ENCODE results near the gene FAIM. TPM values are rescaled to one million over a fixed set of nuclear protein-coding genes. Genes with fewer than 3 reads are reported as not detected.

Gene FAIM
- total and polyA plus RNA-seq, 2 of the 8 experiments (the other 6 are each of a cell fraction or from before 2014, with no cell fraction given) = 1.2 to 7.1 TPM

DNA sequence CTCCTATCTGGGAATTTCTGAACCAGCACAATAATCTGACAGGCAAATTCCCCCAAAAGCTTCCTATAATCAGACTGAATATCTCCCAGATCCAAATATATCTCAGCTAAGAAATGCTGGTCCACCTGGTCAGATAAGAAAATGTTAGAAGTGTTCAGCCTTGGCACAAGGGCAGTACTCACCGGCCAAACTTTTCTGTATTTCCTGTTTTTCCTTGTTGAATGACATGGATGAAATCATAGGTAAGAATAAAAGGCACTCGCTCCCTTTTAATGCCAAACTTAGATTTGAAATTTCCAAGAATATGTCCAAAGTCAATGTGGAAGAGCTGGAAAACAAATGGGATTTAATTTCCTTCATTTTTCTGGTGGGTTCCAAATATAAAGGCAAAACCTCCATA, 48.9 kb downstream of the FAIM start:
- Histone ChIP-seq H2BK12ac (ENCODE audit: low read depth, low read length) (no peak overlapping the region), H3K27ac (ENCODE audit: low read depth, low read length) (no peak overlapping the region), H3K79me2 (ENCODE audit: control insufficient read depth in 1 of 2, insufficient read depth in 2 of 2, low read length in 2 of 2) (no peaks in the 10 kb centered on the region), H3K9me3 (ENCODE audit: insufficient read depth in 2 of 2, low read depth in 1 of 2, low read length in 1 of 2) (no peaks in the 10 kb centered on the region), H2BK5ac (ENCODE audit: low read depth, low read length) (no peak overlapping the region), H4K8ac (ENCODE audit: extremely low read depth, insufficient read depth, low read length) (no peak overlapping the region), H3K4ac (replicated peaks; ENCODE audit: insufficient read length, low read depth, low read length) (no peak overlapping the region), H3K18ac (ENCODE audit: extremely low read depth, low read length) (no peak overlapping the region), H4K20me1 (replicated peaks in 1 of 2; ENCODE audit: control insufficient read depth in 1 of 2, insufficient read depth in 2 of 2, low read length in 2 of 2) (no peaks in the 10 kb centered on the region), H4K91ac (replicated peaks; ENCODE audit: insufficient read length, low read length) (no peak overlapping the region), H3K56ac (replicated peaks; ENCODE audit: insufficient read length, low read depth, low read length) (no peak overlapping the region), H3K27me3 (replicated peaks in 1 of 4; ENCODE audit: control insufficient read depth in 3 of 4, extremely low read depth in 1 of 4, insufficient read depth in 3 of 4, low read length in 3 of 4) (no peaks in the 10 kb centered on the region), H3K4me2 (ENCODE audit: insufficient read depth in 1 of 2, low read depth in 2 of 2, low read length in 2 of 2) (no peak overlapping the region), H4K5ac (ENCODE audit: insufficient read length, low read depth, low read length) (no peak overlapping the region), H3K4me3 (ENCODE audit: extremely low read depth in 1 of 4, insufficient read depth in 2 of 4, low read depth in 3 of 4, low read length in 4 of 4) (no peak overlapping the region), H2BK20ac (ENCODE audit: low read length) (no peak overlapping the region), H3K4me1 (replicated peaks in 1 of 4; ENCODE audit: control insufficient read depth in 3 of 4, insufficient read depth in 4 of 4, low read length in 3 of 4) (no peaks in the 10 kb centered on the region), H3K36me3 (ENCODE audit: control insufficient read depth in 2 of 4, insufficient read depth in 4 of 4, low read length in 3 of 4) (peaks cover 0 to 27% (median 6%) of the 10 kb centered on the region in 4 experiments; a peak in 7 of 8 replicates), H3K79me1 (ENCODE audit: low read depth, low read length) (no peaks in the 10 kb centered on the region), H3K14ac (ENCODE audit: insufficient read length) (no peak overlapping the region), H2BK120ac (replicated peaks; ENCODE audit: low read depth, low read length) (no peak overlapping the region), H2AK5ac (ENCODE audit: low read depth, low read length) (no peak overlapping the region), H2BK15ac (ENCODE audit: low read length) (no peak overlapping the region), H3K23ac (ENCODE audit: insufficient read length) (no peak overlapping the region), H2AFZ (ENCODE audit: low read length) (no peak overlapping the region), H3K9ac (replicated peaks in 1 of 4; ENCODE audit: extremely low read depth in 1 of 4, low read depth in 3 of 4, low read length in 3 of 4) (no peak overlapping the region), H3K23me2 (ENCODE audit: low read depth, low read length) (no peaks in the 10 kb centered on the region)
- WGBS, 2 experiments (ENCODE audit: extremely low coverage in 1 of 2, insufficient coverage in 1 of 2, insufficient read length in 1 of 2, insufficient replicate concordance in 2 of 2, low coverage in 1 of 2, low lambda C conversion rate in 2 of 2, missing lambda C conversion rate in 1 of 2) = 90% methylated on average over 2 of the region's 2 CpGs; no CpG with 5 or more reads in 1 of the 2 experiments
- ChIA-PET POLR2A (ENCODE audit: partially characterized antibody) (no interaction called here), CTCF (ENCODE audit: partially characterized antibody) (interaction anchor here (1.0 to 1.3 kb wide), 2 partner anchors 16 to 266 kb away, joined by 3 to 4 read pairs; no protein-coding TSS in a partner anchor)
- DNase-seq (ENCODE audit: low read depth in 1 of 2, low spot score in 2 of 2) = no peak
- no peak for FAIRE-seq
- TF ChIP-seq POU5F1 (IDR thresholded peaks at IDR 0.05; ENCODE audit: low read depth, low read length) = no peak
